ENCODE data around the gene CLK3. TPM values are rescaled to one million over a fixed set of nuclear protein-coding genes. Genes with fewer than 3 reads are reported as not detected.

CLK3 gene
- total and polyA plus RNA-seq, 2 of the 13 experiments (the other 11 are each of a cell fraction or from before 2014, with no cell fraction given) = 41.5 to 82.0 TPM

DNA sequence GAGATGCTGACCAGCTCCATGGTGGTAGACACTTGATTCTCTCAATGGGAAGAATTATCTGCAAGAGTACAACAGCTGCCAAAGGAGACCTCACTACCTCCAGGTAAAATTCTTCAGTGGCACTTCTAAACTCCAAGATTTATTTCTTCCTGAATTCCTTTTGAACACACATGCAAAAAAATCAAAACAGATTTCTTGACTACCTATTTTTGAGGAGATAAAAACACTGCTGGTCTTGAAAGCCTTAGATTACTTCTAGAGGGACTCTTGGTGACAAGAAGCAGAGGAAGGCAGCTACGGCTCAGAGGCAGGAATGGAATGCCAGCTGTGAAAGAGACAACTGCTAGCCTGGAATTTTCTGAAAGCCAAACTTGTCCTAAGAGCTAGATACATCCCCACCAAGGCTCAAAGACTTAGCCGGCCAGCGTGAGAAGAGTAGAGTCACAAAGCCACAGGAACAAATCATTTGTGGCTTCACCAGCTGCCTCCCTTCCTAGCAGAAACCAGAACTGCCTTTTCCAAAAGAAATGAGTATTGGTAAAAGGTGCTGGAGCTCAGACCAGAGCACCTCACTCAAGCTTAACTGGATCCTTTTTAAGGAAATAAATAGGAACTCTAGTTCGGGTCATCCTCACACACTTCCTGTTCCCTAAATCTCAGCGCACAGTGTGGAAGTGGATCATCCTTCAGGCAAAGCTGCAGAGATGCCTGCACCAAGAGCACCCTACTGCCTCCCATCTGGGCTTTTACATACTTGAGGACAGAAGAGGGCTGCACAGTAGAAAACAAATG lies 32.6 kb downstream of the CLK3 start:
- ChIA-PET POLR2A (no interaction called here), CTCF (ENCODE audit: low intra/inter-chr PET ratio, low total read pairs) (no interaction called here)
- no peak for DNase-seq (ENCODE audit: low spot score)
- H3K27ac ChIP-seq (ENCODE audit: extremely low read length, insufficient read depth, low read length) = no peak overlapping the region
- in situ Hi-C loops (cut with HindIII; ENCODE audit: extremely low pct_ligation_motif_present, low pct_unique_long_range_greater_than_20kb) (no loop called here), intact Hi-C loops (cut with micrococcal nuclease; ENCODE audit: unreplicated experiment) (no loop called here)
- H3K4me1 ChIP-seq (ENCODE audit: insufficient read depth, low read length) = no peaks in the 10 kb centered on the region
- H3K79me2 ChIP-seq (ENCODE audit: insufficient read depth, low read length) = peaks cover 2% of the 10 kb centered on the region
- BruUV-seq (replicated peaks) = no TSS peak
- H3K9me3 ChIP-seq (ENCODE audit: low read length) = no peaks in the 10 kb centered on the region
- 95% methylated on average over 5 of the region's 5 CpGs for WGBS (ENCODE audit: low lambda C conversion rate)
- no peak for ATAC-seq
- H4K20me1 ChIP-seq (ENCODE audit: insufficient read depth, low read length) = 0 out of 2 replicates have a peak, but pooled peaks cover 2% of the 10 kb centered on the region
- H3K36me3 ChIP-seq (replicated peaks in 1 of 2; ENCODE audit: control insufficient read depth in 1 of 2, insufficient read depth in 2 of 2, low read length in 2 of 2) = peaks cover 10 to 55% of the 10 kb centered on the region in 2 experiments; a peak in 4 of 5 replicates
- no peaks in the 10 kb centered on the region for H3K27me3 ChIP-seq (ENCODE audit: control insufficient read depth in 1 of 2, insufficient read depth in 2 of 2, low read length in 2 of 2)
- no peak overlapping the region for H3K9ac ChIP-seq (ENCODE audit: insufficient read depth, low read depth, low read length)
- H2AFZ ChIP-seq (ENCODE audit: low read length) = no peak overlapping the region
- H3K4me3 ChIP-seq (replicated peaks in 1 of 3; ENCODE audit: insufficient read depth in 1 of 3, low read depth in 2 of 3, low read length in 3 of 3) = no peak overlapping the region
- FAIRE-seq = no peak
- no peak overlapping the region for H3K4me2 ChIP-seq (ENCODE audit: low read depth, low read length)
- no peak for TF ChIP-seq IRF2 (CRISPR knock-in tag; IDR thresholded peaks at IDR 0.05)
- no peak for TF ChIP-seq E2F5 (CRISPR knock-in tag; conservative IDR thresholded peaks at IDR 0.05)
- TF ChIP-seq KLF15 (CRISPR knock-in tag; IDR thresholded peaks at IDR 0.05; ENCODE audit: borderline replicate concordance) = no peak
- TF ChIP-seq RERE (CRISPR knock-in tag; IDR thresholded peaks at IDR 0.05; ENCODE audit: low read depth) = no peak
- no peak for TF ChIP-seq ZNF703 (CRISPR knock-in tag; IDR thresholded peaks at IDR 0.05; ENCODE audit: borderline replicate concordance)
- TF ChIP-seq ZNF207 (IDR thresholded peaks at IDR 0.05; ENCODE audit: borderline replicate concordance) = no peak
- TF ChIP-seq TOE1 (CRISPR knock-in tag; IDR thresholded peaks at IDR 0.05) = no peak
- no peak for TF ChIP-seq ZNF720 (CRISPR knock-in tag; IDR thresholded peaks at IDR 0.05)
- TF ChIP-seq IKZF5 (CRISPR knock-in tag; IDR thresholded peaks at IDR 0.05) = no peak
- TF ChIP-seq MATR3 (CRISPR knock-in tag; IDR thresholded peaks at IDR 0.05) = no peak
- no peak for TF ChIP-seq DR1 (CRISPR knock-in tag; IDR thresholded peaks at IDR 0.05)
- TF ChIP-seq ZNF562 (CRISPR knock-in tag; IDR thresholded peaks at IDR 0.05; ENCODE audit: borderline replicate concordance) = no peak
- TF ChIP-seq CCAR2 (optimal IDR thresholded peaks at IDR 0.05; ENCODE audit: low read depth, low read length) = no peak
- no peak for TF ChIP-seq ARID3A (IDR thresholded peaks at IDR 0.05; ENCODE audit: low read depth, low read length)
